Amygdala (tissue), 56 donors: ENCODE measurements around the gene GNB1L.
"Not testable (repeated sequence)": the region's sequence is repeated elsewhere in the genome, so short reads cannot be mapped to it uniquely, and the experiment has no call there.

Experiments
- DNase-seq, 56 donors: peaks; one replicate each; lab custom pipeline; 2025; lab: John Stamatoyannopoulos, UW

Gene GNB1L

DNA sequence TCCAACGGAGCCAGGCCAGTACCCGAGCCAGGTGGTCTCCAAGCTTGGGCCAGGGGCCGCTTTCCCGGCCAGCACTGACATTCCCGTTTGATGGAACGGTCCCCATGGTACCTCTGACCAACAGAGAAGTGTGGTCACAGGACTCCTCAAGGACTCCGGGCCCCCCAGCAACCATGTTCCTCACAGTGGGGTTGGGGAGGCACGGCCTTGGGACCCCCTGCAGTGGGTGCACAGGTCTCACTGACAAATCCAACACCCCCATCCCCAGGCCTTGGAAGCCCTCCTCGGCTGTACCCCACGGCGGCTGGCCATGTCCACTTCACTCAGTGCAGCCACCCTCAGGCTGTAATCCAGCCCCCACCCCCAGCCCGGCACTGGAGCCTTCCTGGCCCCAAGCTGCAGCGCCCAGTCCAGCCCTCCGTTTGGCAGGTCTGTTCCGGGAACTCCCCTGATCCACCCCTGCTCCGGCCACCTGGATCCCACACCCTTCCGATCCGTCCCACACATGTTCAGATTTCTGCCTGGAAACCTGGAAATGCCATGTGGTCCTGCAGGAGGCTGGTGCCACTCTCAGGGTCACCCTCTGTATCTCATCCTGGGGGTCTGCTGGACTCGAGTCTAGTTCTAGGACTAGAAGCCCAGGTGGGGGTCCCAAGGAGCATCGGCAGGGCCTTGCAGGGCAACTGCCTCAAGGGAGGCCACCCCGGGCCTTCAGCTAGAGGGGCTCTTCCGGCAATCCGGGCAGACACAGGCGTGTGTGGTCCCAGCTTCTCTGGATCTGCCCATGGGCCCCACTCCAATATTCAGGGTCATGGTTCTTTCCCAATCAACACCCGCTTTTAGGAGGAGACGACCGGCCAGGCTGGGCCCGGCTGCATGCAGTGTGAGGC lies 67.5 kb downstream of the GNB1L start:
- DNase-seq: no peak

DNA sequence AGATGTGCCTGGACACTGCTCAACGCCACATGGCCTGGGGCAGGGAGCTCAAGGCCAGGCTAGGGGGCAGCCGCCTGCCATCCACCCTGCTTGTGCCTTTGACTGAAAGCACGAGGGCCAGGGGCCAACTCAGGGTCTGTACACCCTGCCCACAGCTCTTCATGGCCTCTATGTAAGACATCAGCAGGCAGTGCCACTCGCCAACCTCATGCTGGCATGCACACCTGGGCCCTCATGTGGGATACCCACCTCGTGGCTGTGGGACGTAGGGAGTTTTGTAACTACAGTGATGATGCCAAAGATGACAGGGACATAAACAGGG lies 68.4 kb downstream of the GNB1L start:
- DNase-seq: no peak

DNA sequence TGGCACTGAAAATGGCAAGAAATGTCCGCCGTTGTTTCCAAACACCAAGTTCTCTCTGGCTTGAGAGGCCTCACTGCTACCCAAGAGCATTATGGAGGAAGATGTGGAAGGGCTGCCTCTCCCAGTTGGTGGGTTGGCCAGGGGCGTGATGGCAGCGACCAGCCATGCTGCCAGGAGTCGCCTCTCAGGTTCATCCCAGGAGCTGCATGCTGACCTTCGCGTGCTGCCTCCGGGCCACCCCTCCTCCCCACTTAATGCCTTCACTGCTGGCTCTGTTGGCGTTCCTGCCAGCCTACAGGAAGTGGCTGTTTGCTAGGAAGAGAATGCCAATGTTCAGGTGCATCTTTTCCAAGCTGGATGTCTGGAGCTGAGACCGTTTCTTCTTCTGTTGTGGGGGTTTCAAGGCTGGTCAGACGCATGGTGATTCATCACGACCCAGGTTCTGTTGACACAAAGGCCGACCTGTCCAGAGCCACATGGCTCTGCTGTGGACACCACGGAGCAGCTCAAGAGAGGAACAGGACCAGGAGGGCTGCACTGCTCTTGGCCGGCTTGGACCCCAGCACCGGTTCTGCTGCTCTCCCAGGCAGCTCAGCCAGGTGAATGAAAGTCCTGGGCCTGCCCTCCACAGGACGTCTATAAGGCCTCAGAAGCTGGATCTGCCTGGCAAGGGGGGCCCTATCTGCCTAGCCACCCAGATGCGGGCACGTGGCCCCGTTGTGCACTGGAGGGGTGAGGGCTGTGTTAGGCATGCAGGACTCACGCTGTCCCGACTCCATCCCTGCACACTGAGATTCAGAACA lies 69.0 kb downstream of the GNB1L start:
- no peak for DNase-seq

DNA sequence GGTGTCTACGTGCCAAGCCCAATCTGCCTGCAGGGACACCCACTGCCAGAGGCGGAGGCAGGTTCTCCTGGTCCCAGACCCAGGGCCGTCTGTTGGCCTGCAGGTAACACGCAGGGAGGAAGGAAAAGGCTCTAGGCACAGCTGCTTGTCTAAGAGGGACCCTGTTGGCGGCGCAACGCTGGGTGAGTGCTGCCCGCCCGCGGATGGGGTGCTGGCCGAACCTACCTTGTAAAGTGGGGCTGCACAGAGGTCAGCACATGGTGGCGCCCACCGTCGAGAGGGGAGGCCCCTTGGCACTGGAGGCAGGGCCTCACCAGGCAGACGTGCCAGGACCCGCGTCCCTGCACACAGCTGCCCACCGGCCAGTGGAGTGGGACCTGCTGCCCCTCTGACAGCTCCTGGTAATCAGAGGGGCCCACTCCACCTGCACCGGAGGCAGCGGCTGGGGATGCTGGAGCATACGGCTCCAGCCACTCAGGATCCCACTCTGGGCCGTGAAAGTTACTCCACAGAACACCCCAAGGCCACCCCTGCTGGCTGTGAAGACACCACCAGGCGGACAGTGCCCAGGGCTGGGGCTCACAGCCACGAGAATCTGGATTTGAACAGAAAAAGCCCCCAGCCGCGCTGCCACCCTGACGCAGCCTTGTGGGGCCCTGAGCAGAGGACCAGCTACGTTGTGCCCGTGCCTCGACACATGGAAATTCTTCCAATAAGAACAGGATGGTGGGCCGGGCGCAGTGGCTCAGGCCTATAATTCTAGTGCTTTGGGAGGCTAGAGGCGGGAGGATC lies 70.1 kb downstream of the GNB1L start:
- DNase-seq: no peak

DNA sequence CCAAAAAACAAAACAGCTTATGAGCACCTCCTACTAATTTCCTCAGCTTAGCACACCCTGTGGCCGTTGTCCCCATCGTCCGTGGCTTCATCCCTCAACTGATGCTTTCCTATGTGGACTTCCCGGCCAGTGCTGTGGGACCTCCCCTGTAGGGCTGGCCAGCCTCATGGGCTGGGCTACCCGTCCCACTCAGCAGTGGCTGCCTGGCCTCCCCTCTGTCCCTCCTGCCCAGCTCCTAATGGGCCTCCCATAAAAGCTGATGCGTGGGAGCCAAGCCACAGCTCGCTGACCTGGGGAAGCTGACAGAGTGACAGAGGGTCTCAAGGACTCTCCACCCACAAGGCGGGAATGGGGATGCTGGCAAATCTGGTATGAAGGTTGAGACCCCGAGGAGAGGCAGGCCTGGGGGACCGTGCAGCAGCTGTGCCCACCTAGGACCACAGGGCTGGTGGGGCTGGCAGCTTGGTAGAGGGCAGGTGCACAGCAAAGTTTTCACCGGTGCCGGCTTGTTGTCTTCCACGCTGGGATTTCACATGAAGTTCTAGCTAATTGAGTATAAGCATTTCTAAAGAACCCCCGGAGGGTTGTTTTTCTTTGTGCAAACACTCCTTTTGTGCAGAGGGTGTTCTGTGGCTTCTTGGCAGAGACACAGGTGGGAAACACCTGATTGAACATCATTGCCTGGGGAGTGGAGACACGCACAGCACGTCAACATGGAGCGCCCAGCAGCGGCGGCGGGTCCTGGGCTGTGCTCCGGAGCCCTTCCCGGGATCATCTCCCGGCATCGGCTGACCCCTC lies 70.9 kb downstream of the GNB1L start:
- DNase-seq: no peak

DNA sequence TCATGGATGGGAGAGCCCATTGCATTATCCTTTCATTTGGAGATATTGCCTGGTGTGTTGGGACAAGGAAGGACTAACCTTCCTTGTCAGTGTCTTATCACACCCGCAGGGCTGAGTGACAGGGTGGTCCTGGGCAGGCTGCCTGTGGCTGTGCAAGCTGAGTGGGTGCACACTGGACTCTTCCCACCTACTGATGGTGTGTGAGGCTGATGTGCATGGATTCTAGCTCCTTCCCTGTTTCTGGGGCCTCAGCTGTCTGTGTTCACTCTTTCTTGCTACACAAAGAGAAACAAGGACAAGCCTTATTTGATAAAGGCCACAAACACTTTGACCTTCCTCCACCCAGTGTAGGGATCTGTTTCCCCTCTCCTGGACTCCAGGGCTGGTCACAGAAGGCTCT lies 72.1 kb downstream of the GNB1L start:
- no peak for DNase-seq

DNA sequence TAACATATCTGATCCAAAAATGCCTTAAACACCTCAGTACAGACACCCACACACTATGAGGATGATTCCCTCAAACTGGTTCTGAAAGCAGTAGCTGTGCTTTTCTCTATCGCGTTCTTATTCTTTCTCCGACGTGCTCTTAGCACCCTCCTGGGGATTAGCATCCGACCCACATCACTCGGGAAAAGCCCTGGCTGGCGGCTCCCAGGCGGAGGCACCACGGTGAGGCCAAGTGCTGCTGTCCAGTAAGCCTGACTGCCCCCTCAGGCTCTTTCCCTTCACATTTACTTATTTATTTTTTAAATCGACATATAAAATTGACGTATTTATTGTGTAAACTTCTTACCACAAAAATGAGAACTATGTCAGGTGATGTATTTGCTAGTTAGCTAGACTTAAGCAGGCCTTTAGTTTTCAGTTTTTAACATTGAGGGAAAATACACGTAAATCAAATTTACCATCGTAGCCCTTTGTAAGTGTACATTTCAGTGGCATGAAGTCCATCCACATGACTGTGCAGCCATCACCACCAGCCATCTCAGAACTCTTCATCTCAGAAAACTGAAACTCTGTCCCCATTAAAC lies 74.9 kb downstream of the GNB1L start:
- no peak for DNase-seq

DNA sequence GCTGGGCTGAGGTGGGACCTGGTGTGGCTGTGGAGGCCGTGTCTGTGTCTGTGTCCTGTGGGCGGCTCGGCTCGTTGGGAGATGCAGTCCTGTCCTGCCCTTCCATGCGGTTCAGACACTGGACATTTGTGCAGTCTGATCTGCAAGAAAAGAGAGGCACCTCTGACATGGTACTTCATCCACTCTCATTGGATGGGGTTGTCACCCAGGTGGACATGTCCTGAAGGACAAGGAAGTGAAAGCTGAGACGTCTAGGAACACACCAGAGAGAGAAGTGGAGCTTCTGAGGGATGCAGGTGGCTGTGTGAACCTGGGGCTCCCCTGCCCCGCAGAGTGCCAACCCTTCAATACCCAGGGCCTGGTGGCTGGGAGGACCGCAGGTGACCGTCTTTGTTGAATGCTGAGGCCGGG lies 75.7 kb downstream of the GNB1L start:
- DNase-seq: no peak

DNA sequence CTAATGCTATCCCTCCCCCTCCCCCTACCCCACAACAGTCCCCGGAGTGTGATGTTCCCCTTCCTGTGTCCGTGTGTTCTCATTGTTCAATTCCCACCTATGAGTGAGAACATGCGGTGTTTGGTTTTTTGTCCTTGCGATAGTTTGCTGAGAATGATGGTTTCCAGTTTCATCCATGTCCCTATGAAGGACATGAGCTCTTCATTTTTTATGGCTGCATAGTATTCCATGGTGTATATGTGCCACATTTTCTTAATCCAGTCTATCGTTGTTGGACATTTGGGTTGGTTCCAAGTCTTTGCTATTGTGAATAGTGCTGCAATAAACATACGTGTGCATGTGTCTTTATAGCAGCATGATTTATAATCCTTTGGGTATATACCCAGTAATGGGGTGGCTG lies 77.5 kb downstream of the GNB1L start:
- not testable (repeated sequence) for DNase-seq

DNA sequence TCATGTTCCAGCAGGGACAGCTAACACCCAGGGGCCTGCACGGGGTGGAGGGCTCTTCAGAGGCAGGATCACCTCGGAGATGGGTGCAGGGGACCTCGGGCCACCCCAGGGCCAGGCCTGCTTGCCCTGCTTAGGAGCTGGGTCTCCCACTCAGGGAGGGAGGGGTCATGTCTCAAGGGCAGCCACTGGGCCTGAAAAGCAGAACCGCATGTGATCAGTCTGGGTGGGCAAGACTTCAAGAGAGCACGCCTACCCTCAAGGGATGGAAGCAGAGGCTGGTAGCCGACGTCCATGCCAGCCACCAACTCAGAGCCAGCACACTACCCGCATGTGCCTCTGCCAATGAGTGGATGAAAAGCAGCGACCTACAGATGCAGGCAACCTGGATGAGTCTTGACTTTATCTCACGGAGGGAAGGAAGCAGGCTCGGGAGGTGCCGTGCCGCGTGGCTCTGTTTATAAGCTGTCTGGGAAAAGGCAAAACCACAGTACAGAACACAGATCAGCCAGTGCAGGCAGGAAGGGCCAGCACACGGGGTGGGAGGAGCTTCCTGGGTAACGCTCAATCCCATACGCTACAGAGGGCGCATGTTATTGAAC lies 78.1 kb downstream of the GNB1L start:
- DNase-seq: no peak

DNA sequence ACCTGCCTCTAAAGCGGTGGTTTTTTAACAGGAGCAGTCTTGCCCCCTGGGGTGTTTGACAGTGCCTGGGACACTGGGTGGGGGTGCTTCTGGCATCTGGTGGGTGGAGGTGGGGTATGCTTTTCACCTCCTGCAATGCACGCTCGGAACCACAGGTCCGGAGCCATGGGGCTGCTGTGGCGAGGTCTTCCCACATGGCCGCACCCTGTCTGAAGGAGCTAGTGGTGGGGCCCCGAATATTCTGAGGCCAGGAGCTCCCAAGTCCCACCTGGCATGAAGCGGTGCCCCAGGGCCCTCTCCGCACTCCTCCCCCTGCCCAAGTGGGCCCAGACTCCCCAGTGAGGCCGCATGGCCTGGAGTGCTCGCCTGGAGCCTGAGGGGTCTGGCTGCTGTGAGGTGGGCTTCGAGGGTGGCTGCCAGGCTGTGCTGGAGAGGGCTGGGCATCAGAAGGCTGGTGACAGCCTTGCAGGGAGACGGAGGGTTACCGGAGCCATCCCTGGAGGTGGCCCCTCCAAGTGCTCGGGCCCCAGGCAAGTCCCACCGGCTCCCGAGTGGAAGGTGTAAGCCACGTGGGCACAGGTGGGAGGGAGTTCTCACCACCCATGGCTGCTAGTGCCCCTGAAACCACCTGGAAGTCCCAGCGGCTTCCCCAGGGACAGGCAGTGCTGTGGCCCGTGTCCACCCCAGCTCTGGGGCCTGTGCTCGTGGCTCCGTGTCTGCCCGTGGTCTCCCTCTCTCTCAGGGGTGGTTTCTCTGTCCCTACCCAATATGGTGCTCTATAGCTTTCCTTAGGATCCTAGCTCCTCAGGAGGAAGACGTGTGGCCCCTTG lies 79.0 kb downstream of the GNB1L start:
- DNase-seq: no peak

DNA sequence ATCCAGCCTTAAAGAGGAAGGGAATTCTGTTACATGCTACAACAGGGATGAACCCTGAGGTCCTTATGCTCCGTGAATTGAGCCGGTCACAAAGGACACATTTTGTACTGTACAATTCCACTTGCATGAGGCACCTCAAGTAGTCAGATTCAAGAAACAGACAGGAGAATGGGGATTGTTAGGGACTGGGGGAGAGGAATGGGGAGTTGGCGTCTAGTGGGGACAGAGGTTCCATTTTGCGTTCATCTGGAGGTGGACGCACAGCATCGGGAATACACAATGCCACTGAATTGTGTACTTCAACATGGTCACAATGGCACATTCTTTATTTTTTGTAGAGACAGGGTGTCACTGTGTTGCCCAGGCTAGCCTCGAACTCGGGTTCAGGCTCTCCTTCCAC lies 80.0 kb downstream of the GNB1L start:
- no peak for DNase-seq

DNA sequence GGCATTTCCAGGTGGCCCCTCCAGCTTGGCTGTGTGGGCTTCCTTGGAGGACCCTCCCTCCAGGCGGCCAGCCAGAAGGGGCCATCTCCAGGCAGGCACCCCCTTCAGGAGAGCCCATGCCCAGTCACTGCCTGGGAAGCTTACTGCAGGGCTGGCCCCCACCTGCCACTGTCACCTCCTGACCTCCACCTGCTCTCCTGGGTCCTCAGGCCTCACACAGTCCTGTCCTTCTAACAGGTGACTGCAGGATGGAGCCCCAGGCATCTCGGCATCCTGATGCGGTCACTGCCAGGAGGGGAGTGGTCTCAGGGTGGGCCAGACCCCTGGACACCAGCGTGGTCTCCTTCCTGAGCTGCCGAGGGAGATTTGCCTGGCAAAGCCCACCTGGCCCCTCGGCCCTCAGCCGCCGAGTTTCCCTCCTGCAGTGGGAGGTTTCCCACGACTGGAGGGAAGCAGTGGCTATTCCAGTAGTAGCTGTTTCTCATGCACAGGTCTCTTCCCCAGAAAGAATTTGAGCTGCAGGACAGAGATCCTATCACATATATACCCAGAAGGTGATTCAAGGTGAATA lies 81.1 kb downstream of the GNB1L start:
- no peak for DNase-seq

DNA sequence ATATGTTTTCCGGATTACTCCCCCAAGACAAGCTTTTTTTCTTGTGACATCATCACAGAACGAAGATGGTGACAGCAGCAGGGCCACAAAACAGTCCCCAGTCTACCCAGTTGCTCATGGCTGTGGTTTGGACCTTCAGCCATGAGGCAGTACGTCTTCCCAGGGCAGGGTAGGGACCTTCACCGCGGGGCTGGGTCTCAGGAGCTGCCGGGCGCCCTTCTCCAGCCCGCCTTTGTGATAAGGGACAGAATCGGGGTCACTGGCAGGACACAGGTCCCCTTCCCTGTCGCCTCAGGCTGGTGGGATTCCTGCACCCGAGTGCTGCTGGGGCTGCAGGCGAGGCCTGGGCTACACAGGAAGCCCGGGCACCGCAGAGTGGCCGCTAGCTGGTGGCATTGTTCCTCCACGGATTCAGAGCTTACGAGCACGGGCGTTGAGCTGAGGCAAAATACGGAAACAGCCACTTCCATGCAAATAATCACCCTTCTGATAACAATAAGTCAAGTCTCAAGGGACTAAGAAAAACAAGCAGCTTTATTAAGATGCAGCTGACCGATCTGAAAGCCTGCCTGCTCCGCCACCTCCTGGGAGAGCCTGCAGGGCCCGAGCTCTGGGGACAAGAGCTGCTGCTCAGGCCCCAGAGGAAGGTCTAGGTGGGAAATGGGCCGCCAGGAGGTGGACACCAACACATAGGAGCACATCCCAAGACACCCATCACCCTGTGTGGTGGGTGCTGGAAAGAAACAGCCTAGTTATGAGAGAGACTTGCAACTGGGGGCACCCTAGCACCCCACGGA lies 81.8 kb downstream of the GNB1L start:
- no peak for DNase-seq

DNA sequence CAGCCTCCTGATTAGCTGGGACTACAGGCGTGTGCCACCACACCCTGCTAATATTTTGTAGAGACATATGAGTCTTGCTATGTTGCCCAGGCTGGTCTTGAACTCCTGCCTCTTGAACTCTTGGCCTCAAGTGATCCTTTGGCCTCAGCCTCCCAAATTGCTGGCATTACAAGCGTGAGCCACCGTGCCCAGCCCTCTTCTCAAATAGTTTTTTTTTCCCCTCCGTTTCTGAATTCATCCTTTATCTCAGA lies 82.3 kb downstream of the GNB1L start:
- no peak for DNase-seq

DNA sequence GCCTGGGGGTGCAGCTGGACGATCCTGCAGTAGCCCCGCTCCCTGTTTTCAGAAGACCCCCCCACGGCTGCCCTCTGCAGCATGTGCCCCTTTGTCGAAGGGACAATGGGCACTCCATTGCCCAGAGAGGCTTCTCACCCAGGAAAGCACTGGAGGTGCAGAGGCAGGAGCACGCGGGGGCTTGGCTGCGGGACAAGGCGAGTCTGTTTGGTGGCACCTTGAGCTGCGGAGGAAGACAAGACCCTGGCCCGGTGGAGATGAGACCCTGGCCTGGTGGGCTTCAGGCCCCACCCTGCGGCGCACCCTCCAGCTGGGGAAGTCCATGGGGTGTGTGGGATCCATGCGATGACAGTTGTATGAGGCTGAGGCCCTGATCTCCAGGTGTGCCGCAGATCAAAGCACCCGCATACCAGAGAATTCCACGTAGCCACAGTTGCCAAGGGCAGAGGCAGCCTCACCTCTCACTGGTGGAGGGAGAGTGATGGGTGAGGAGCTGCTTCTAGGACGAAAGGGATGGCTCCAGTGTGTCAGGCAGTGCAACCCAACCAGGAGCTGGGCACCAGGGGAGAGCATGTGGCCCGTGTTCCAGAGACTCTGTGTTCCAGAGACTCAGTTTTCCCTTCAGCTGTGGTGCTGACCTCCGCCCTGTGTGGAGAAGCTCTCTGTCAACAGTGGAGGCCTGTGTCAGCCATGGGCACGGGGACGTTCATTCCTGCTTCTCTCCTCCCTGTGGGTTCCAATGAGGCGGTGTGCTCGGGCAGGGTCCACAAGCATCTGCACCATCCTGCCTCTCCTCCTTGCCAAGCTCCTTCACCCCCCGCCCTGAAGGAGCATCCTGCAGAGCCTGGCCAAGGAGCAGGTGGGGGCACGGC lies 84.1 kb downstream of the GNB1L start:
- no peak for DNase-seq

DNA sequence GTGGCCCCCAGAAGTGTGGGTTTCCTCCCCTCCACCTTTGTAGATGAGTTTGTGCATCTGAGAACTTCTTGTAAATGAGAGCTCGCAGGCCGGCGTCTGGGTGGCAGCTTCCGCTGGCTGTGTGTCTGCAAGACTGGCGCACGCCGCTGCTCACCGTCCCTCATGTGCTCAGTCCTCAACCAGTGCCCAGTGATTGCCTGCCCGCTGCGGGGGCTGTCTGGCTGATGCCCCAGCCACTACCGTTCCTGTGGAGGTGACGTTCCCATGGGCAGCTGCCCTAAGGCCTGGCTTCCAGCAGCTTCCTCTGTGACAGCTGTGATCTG lies 85.3 kb downstream of the GNB1L start:
- DNase-seq: no peak
